ENCODE results near the gene KCNH6.

DNA sequence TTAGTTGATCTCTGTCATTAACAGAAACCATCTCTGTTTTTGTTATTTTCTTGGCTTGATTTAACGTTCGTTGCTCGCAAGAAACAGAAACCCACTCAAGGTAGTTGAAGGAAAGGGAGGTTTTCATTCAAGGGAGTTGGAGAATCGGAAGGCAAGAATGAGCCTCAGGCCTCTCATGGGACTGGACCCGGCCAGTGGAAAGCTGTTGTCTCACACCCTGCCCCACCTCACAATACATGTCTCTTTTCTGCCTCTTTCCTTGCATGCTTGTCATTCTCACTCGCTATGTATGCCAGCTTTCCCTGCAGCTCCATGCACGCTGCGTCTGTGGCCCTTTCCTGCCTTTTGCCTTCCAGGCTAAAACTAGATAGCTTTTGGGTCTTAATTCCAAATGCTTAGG, 45.4 kb downstream of the KCNH6 start:
- no peak for TF ChIP-seq EZH2 (IDR thresholded peaks at IDR 0.05; ENCODE audit: borderline replicate concordance, low read depth, low read length, poor library complexity, severe bottlenecking)
- TF ChIP-seq, protein P1, sequence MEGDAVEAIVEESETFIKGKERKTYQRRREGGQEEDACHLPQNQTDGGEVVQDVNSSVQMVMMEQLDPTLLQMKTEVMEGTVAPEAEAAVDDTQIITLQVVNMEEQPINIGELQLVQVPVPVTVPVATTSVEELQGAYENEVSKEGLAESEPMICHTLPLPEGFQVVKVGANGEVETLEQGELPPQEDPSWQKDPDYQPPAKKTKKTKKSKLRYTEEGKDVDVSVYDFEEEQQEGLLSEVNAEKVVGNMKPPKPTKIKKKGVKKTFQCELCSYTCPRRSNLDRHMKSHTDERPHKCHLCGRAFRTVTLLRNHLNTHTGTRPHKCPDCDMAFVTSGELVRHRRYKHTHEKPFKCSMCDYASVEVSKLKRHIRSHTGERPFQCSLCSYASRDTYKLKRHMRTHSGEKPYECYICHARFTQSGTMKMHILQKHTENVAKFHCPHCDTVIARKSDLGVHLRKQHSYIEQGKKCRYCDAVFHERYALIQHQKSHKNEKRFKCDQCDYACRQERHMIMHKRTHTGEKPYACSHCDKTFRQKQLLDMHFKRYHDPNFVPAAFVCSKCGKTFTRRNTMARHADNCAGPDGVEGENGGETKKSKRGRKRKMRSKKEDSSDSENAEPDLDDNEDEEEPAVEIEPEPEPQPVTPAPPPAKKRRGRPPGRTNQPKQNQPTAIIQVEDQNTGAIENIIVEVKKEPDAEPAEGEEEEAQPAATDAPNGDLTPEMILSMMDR (conservative IDR thresholded peaks at IDR 0.05; ENCODE audit: low read depth, low read length), result no peak

All from A673 (cell line).